AG09319 (cell line): ENCODE data around the gene CSNK1G1.

ENCODE experiments used
- DNase-seq: peaks from one replicate; pipeline ENCODE4 v3.0.0-alpha.2; 2010; ENCODE audit warnings: low read depth; ENCODE audit errors: extremely low read depth
- TF ChIP-seq, protein P1 (sequence below): IDR thresholded peaks from 2 replicates; pipeline ENCODE4 v1.5.1; 2011; ENCODE audit warnings: low read depth, mild to moderate bottlenecking, inconsistent platforms, low read length, moderate library complexity

CSNK1G1 gene

GRCh38 chr15:64344651-64345294 is 11.2 kb downstream of the CSNK1G1 start:
- peak; percentile 35 for DNase-seq
- TF ChIP-seq, protein P1, sequence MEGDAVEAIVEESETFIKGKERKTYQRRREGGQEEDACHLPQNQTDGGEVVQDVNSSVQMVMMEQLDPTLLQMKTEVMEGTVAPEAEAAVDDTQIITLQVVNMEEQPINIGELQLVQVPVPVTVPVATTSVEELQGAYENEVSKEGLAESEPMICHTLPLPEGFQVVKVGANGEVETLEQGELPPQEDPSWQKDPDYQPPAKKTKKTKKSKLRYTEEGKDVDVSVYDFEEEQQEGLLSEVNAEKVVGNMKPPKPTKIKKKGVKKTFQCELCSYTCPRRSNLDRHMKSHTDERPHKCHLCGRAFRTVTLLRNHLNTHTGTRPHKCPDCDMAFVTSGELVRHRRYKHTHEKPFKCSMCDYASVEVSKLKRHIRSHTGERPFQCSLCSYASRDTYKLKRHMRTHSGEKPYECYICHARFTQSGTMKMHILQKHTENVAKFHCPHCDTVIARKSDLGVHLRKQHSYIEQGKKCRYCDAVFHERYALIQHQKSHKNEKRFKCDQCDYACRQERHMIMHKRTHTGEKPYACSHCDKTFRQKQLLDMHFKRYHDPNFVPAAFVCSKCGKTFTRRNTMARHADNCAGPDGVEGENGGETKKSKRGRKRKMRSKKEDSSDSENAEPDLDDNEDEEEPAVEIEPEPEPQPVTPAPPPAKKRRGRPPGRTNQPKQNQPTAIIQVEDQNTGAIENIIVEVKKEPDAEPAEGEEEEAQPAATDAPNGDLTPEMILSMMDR, result no peak

- TF ChIP-seq, protein P1, result no peak
- DNase-seq, result no peak
Observed at GRCh38 chr15:64343841-64344240, 12.1 kb downstream of the CSNK1G1 start.

GRCh38 chr15:64343222-64343621 is 12.8 kb downstream of the CSNK1G1 start:
- TF ChIP-seq, protein P1, result no peak
- DNase-seq, result no peak

DNA sequence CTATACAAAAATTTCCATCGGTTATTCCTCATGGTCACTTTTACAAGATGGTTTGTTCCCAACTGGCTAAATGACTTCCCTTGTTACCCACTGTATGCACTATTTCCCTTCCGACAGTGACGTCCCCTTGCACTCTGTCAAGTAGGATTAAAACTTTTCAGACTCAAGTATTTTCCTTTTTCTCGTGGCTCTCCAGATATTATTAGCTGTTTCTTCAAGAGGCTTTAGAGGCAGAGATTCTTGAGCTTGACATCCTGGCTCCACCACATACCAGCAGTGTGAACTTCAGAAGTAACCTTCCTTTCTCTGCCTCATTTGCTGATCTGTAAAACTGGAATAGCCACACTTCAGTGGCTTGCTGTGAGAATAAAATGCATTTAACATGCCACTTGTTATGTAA is 14.0 kb downstream of the CSNK1G1 start:
- no peak for DNase-seq
- TF ChIP-seq, protein P1, result no peak

DNA sequence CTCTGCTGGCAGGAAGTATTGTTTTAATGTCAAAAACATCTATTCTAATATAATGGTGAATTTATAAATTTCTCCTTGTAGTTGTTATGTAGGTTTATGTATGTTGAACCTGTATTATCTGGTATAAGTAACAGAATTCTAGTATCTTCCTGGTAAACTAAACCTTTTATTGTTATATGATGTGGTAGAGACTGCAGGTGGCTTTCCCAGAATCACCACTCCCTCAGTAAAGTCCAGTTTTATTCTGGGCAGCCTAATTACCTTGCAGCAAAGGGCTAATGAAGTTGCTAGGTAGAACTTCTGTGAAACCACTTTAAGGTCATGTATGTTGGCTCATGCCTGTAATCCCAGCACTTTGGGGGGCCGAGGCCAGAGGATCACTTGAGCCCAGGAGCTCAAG is 15.6 kb downstream of the CSNK1G1 start:
- TF ChIP-seq, protein P1, result no peak
- no peak for DNase-seq

- TF ChIP-seq, protein P1, result no peak
Observed at GRCh38 chr15:64337761-64338160, 18.2 kb downstream of the CSNK1G1 start.

GRCh38 chr15:64333986-64334929 is 21.7 kb downstream of the CSNK1G1 start:
- TF ChIP-seq, protein P1, result no peak
- no peak for DNase-seq

More at GRCh38 chr15:64337761-64338160, 18.2 kb downstream of the CSNK1G1 start:
- DNase-seq, result no peak
